Measurements from ENCODE around the gene DMXL1.

DMXL1 gene, protein sequence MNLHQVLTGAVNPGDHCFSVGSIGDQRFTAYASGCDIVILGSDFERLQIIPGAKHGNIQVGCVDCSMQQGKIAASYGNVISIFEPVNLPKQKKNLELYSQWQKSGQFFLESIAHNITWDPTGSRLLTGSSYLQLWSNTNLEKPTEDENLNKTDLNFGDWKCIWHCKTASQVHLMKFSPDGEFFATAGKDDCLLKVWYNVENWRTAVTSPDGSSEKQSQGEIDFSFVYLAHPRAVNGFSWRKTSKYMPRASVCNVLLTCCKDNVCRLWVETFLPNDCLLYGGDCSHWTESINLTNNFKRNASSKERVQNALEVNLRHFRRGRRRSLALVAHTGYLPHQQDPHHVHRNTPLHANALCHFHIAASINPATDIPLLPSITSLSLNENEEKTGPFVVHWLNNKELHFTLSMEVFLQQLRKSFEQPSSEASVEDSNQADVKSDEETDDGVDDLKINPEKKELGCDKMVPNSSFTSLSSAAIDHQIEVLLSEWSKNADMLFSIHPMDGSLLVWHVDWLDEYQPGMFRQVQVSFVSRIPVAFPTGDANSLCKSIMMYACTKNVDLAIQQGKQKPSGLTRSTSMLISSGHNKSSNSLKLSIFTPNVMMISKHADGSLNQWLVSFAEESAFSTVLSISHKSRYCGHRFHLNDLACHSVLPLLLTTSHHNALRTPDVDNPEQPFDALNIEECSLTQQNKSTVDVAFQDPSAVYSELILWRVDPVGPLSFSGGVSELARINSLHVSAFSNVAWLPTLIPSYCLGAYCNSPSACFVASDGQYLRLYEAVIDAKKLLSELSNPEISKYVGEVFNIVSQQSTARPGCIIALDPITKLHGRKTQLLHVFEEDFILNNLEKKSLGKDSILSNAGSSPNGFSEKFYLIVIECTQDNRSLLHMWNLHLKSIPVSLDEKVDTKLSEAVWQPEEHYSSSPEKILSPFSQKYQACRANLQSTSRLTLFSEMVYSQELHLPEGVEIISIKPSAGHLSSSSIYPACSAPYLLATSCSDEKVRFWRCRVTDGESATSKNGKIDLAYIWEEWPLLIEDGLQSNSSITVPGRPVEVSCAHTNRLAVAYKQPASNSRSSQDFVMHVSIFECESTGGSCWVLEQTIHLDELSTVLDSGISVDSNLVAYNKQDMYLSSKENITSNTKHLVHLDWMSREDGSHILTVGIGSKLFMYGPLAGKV (N-terminal part only)

GRCh38 chr5:119070828-119071560, at the start of gene DMXL1:
DMXL1 (plus strand) TSS chr5:119071087; CDS start chr5:119071570, 483 bp downstream.
- DNase-seq, result peak; percentile 90 to 96 (median 94)

DNA sequence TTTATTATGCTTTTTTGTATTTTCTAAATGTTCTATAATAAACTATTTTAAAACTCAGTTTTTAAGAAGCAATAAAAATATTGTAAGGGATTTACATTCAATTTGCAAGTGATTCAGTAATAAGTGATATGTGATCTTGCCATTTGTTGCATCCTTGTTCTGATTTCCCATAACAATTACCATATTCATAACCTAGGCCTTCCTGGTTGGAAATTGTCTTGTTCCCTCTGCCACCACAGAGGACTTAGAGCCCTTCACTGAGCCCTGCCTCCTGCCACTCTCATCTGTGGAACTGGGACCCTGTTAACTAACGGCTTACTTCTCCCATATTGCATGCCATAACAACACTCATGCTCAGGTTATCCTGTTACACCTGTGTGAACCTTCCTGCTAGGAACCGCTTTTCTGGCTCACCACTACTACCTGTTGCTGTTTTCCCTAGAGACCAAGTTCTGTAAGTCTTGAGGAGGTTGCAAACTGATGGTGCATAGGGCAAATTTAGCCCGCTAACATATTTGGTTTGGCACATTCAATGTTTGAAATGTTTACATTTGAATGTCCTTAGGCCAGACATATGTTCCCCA, 49.6 kb upstream of the DMXL1 start:
- DNase-seq, result no peak

- no peak for DNase-seq
These were observed 48.7 kb upstream of the DMXL1 start for GRCh38 chr5:119022017-119022745.

DNA sequence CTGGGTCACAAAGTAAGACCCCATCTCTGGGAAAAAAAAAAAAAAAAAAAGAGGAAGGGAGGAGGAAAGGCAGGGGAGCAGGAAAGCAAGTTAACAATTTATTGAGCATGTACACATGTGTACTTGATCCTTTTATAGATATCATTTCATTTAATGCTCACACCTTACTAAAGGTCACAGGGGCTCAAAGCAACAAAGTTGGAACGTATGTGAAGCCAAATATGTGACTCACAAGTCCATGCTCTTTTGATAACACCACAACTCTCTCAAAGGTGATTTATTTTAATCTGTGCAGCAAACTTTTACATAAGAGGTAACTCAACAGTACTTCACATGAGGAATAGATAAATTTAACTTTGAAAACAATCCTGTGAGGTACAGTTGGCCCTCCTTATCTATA, 48.1 kb upstream of the DMXL1 start:
- no peak for DNase-seq

DNA sequence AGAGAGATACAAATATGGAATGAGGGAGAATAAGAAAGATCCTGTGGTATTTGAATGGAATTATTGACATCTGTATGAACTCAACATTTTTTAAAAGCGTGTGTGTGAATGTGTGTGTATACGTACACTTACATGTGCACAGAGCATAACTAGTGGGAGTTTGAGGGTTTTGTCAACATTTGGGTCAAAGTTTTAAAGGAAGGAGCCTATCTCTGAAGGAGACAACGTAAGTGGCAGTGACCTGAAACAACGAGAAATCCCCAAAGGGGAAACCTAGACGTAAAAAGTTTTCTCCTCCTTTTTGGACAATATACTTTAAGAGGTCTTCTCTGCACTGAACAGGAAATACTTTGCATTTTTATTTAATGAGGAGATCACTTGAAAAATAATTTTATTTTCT, 42.3 kb upstream of the DMXL1 start:
- DNase-seq, result no peak

- DNase-seq, result no peak
These were observed 39.6 kb upstream of the DMXL1 start for GRCh38 chr5:119031011-119031886.

DNA sequence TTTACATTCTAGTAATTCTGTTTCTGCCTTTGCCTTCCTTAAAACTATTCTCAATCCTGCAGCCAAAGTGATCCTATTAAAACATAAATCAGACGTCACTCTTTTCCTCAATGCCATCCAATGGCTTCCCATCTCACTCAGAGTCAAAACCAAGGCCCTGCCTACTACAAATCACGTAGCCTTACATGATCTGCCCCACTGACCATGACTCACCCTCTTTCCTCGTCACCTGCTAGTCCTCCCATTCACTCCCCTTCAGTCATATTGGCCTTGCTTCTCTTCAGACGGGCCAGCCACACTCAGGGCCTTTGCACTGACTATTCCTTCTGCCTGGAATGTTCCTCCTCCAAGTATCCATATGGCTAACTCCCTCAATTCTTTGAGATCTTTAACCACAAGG, 39.0 kb upstream of the DMXL1 start:
- DNase-seq, result no peak

DNA sequence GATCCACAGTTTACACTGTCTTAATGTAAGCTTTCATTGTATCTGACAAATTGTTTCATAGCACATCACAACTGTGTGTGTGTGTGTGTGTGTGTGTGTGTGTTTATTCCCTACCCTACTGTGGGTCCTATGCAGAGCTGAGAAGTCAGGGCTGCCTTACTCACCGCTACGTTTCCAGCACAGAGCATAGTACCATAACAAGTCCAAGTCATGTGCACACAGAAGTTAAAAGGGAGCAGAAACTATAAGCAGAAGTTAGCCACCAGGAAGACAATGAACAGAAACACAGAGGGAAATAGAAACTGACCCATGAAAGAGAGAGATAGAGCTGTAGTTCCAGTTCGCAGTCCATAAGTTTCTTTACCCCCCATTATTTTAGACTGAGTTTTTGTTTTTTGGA, 38.2 kb upstream of the DMXL1 start:
- DNase-seq, result no peak

DNA sequence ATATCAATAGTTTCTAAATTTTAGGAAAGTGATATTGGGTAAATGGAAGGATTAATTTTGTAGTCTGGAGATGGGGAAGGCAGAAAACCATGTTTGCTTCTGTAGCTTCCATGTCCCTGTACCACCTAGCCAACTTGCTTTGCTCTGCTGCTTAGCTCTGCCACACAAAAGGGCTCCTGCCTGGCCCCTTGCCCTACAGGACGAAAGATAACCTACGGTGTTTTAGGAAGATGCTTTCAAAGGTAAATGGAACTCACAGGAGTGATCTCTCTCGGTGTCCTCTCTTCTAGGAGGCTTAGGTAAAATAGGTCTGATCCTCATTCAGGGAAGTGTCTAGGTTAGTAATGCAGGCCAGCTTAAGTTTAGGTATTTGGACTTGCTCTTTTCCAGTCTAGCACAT, 37.8 kb upstream of the DMXL1 start:
- DNase-seq, result no peak

- no peak for DNase-seq
These were observed 34.7 kb upstream of the DMXL1 start for GRCh38 chr5:119036101-119036762.

DNA sequence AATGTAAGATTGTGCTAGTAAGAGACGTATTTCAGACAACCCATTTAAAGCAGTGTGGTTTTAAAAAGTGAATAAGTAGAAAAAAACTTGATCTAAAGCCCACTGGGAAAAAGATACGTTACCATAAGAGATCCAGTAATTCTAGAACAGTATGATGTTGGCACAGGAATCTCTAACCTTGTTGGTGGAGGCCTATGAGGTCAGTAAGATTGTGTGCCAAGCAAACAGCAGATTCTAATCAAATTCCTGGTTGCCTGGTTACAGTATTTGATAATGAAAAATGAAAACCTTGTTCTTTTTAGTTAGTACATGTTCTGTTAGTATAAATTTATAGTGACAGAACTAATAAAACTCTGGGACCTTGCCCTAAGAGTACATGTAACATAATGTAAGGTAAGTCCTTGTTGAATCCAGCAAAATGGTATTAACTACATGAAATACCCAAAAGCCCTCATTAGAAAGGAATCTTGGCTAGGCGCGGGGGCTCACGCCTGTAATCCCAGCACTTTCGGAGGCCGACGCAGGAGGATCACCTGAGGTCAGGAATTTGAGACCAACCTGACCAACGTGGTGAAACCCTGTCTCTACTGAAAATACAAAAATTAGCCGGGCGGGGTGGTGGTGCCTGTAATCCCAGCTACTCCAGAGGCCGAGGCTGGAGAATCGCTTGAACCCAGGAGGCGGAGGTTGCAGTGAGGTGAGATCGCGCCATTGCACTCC, 33.2 kb upstream of the DMXL1 start:
- no peak for DNase-seq

- DNase-seq, result no peak
These were observed 22.6 kb upstream of the DMXL1 start for GRCh38 chr5:119048246-119048645.

- no peak for DNase-seq
These were observed 20.9 kb upstream of the DMXL1 start for GRCh38 chr5:119049824-119050449.

DNA sequence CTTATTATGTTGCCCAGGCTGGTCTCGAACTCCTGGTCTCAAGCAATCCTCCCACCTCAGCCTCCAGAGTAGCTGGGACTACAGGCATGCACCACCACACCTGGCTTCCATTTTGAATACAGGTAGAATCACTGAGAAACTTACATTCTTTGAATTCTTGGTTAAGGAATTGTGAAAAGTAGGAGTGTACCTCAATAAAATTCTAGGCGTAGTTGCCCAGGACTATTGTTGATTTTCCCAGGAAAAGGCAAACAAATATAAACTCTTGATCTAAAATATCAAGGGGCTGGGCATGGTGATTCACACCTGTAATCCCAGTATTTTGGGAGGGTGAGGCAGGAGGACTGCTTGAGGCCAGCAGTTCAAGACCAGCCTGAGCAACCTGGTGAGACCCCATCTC, 16.8 kb upstream of the DMXL1 start:
- no peak for DNase-seq

GRCh38 chr5:119055294-119055693, 15.6 kb upstream of the DMXL1 start:
- no peak for DNase-seq

DNA sequence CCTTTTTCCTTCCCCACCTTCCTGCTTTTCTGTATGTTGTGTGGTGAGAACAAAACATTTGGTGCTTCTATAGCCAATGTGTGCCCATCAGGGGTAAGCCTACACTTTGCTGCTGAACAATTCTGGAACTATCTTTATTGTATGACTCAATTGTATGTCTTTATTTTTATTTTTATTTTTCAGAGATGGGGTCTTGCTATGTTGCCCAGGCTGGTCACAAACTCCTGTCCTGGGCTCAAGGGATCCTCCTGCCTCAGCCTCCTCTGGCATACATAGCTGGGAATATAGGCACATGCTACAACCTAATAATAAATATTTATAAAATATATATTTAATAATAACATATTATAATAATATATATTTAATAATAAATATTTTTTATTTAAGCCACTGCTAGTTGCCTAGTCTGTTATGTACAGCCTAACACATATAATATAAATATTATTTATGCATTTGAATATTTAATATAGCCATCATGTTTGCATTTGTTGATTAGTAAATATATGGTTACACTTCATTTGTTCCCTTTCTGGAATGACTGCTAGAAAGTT, 11.8 kb upstream of the DMXL1 start:
- no peak for DNase-seq

- DNase-seq, result no peak
These were observed 11.1 kb upstream of the DMXL1 start for GRCh38 chr5:119059740-119060255.
